Measurements from ENCODE around the gene MICAL3.

The MICAL3 gene

DNA sequence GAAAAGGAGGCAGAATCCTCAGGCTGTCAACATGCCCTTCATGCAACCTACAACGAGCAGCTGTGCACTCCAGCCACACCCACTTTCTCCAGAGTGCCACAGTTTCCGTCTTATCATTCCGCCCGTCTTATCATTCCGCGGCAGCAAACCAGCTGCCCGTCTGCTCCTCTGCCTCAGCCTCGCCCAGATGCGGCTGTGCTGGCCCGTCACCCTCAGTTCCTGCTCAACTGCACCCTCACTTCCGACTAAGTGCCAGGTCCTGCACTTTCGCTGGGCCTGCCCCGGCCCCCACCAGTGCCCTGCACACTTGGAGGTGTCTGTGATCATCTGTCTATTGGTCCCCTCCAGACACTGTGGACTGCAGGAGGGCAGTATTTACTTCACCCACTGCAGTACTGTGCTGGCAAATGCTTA, 43.7 kb downstream of the MICAL3 start:
- peak; percentile 91 for DNase-seq
- in situ Hi-C loops (cut with MboI; ENCODE audit: low pct_unique_long_range_greater_than_20kb, low sequenced_read_pairs), result no loop called here

DNA sequence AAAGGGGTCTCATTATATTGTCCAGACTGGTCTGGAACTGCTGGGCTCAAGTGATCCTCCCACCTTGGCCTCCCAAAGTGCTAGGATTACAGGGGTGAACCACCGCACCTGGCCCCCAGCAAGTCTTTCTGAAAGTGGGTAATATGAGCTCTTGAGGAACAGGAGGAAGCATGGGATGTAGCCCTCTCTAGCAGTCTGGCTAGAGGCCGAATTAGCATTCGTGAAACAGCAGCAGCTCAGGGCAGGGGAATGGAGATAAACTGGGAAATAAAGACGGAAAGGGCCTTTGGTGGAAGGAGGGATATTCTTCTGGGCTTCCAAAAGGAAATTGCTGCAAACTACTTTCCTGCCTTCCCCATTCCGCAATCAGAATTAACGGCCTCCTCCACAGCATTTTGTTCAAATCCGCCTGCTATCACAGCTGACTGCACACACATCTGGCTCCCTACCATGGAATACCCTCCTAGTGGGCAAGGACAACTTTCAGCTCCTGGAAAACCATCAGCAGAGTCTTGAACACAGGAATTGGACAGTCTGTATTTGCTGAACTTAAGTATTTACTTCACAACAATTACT, 44.3 kb downstream of the MICAL3 start:
- no peak for DNase-seq
- in situ Hi-C loops (cut with MboI; ENCODE audit: low pct_unique_long_range_greater_than_20kb, low sequenced_read_pairs), result no loop called here

DNA sequence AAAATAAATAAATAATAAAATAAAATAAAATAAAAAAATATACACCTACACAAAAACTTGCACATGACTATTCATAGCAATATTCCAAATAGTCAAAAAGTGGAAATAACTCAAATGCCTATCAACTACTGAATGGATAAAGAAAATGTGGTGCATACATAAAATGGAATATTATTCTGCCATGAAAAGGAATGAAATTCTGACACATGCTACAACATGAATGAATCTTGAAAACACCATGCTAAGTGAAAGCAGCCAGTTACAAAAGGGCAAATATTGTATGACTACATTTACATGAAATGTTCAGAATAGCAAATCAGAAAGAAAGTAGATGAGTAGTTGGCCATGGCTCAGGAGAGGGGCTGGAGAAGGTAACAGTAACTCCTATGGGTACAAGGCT, 46.3 kb downstream of the MICAL3 start:
- no peak for DNase-seq
- in situ Hi-C loops (cut with MboI; ENCODE audit: low pct_unique_long_range_greater_than_20kb, low sequenced_read_pairs), result no loop called here

DNA sequence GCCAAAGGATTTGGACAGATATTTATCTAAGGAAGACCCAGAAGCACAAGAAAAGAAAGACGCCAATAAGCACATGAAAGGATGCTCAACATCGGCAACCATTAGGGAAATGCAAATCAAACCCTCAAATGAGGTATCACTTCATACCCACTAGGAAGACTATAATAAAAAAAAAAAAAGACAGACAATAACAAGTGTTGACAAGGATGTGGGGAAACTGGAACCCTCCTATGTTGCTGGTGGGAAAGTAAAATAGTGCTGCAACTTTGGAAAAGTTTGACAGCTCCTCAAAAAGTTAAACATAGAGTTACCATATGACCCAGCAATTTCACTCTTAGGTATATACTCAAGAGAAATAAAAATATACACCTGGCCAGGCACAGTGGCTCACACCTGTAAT, 47.0 kb downstream of the MICAL3 start:
- in situ Hi-C loops (cut with MboI; ENCODE audit: low pct_unique_long_range_greater_than_20kb, low sequenced_read_pairs), result no loop called here
- no peak for DNase-seq

DNA sequence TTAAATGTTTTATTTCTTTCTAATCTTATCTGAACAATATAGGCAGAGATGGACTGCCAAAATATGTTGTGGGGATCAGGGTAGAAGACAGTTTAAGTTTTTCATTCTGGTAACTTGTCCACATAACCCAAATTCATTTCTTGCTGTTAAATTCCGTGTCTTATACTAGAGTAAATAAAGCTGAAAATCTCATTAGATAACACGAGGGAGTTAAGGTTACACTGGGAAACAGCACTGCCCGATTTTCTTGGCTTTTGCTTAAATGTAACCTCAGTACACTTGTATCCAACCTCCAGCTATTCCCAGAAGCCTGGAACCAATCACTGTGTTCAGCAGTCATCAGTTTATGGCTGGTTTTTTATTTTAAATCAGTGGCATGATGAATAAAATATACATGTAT, 48.2 kb downstream of the MICAL3 start:
- in situ Hi-C loops (cut with MboI; ENCODE audit: low pct_unique_long_range_greater_than_20kb, low sequenced_read_pairs), result no loop called here

DNA sequence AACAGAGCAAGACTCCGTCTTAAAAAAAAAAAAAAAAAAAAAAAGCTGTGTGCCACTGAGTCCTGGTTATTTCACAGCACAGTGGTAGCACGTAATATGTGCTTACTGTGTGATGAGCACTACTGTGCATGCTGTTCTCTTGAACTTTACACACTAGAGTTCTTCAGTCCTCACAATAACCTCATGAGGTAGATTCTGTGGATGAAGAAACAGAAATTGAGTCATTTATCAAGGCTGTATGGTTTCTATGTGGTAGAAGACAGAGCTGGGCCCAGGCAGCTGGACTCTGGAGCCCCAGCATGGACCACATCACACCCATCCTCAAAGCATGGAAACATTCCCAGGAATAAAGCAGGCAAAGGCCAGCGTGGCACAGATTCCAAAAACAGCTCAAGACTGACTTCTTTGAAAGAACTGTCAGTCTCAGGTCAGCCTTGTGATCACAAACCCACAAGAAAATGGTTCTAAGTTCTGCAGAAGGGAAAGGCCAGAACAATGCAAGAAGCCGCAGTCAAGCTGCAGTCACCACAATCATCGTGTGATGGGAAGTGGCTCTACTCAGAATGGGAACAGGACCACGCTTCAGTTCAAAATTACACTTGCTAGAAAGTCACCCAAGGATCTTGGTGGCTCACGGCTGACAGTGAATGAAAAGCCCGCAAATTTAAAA, 49.5 kb downstream of the MICAL3 start:
- no peak for DNase-seq
- in situ Hi-C loops (cut with MboI; ENCODE audit: low pct_unique_long_range_greater_than_20kb, low sequenced_read_pairs), result no loop called here

More for the DNA sequence above, 48.2 kb downstream of the MICAL3 start:
- no peak for DNase-seq

DNA sequence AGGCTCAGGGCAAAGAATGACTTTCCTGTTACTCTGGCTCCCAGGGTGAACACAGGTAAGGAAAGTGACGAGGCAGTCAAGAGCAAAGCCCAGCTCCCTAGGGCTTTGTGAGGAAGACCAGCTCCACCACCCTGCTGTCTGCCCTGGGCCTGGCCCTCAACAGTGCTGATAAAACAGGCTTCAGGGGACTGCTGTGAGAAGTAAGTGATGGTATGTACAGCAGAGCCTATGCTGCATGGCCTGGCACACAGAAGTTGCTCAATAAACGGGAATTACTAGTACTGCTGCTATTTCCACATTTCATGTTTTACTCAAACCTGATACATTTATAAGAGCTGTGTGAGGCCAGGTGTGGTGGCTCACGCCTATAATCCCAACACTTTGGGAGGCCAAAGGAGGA, 50.3 kb downstream of the MICAL3 start:
- in situ Hi-C loops (cut with MboI; ENCODE audit: low pct_unique_long_range_greater_than_20kb, low sequenced_read_pairs), result no loop called here
- DNase-seq, result no peak

DNA sequence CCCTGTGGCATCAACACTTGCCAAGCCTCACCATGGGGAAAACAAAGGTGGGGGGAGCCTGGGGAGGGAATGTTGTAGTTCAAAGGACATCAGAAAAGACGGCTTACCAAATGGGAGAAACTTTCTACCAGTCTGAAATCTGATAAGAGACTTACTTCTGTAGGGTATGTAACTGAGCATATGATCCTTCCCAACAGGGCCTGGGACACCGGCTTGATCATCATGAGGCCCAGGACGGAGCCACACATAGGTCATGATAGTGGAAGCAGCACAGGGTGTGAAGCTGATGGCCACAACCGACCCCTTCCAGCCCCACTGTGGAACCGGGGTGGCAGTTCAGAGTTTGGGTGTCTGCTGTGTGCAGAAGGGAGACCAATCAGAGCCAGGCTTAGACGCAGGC, 51.1 kb downstream of the MICAL3 start:
- in situ Hi-C loops (cut with MboI; ENCODE audit: low pct_unique_long_range_greater_than_20kb, low sequenced_read_pairs), result no loop called here
- no peak for DNase-seq

DNA sequence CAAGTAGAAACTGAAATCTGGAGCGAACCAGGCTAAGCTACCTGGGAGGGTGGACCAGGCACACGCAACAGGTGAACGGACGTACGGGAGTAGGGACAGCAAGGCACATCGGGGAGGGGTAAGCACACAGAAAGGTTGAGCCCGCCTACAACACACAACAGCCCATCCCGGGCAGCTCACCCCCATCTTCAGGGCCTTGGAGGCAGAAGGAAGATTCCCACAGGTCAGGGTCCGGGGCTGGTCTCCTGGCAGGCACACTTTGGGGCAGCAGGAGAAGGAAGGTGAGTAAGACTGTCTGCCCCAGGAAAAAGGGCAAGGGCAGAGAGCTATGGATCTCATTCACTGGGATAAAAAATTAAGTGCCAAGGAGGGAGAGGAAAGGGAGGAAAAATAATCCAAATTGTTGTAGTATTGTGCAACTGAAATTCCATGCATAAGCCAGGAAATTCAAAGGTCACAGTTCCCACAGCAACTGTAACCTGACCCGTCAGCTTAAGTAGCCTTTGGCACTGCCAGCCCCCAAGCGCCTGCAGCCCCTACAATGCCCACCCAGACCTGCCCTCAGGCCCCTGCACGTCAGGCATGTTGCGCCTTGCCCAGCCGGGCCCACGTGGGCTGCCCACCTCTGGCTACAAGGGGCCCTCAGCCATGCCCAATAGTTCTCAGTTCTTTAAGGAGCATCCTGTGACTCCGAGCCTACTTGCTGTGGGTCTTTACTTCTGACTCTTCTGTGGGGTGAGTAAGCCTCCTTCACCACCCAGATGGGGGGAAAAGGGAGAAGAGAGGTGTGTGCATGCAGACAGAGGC, 51.8 kb downstream of the MICAL3 start:
- DNase-seq, result no peak
- in situ Hi-C loops (cut with MboI; ENCODE audit: low pct_unique_long_range_greater_than_20kb, low sequenced_read_pairs), result no loop called here

DNA sequence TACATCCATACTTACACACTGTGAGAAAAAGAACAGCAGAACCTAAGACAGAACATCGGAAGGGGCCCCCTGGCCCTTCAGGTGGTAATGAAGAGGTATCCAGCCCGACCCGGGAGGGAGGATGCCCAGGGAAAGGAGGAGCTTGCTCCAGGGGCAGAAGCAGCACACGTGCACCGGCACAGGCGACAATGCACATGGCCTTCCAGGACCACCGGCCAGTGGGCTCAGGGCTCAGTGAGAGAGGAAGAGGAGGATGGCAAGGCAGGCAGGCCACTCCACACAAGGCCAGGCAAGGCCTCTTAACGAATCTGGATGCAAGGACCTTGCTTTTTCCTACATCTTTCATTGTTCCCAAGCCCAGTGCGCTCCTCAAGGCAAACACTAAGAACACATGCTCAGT, 52.6 kb downstream of the MICAL3 start:
- in situ Hi-C loops (cut with MboI; ENCODE audit: low pct_unique_long_range_greater_than_20kb, low sequenced_read_pairs), result no loop called here
- no peak for DNase-seq

DNA sequence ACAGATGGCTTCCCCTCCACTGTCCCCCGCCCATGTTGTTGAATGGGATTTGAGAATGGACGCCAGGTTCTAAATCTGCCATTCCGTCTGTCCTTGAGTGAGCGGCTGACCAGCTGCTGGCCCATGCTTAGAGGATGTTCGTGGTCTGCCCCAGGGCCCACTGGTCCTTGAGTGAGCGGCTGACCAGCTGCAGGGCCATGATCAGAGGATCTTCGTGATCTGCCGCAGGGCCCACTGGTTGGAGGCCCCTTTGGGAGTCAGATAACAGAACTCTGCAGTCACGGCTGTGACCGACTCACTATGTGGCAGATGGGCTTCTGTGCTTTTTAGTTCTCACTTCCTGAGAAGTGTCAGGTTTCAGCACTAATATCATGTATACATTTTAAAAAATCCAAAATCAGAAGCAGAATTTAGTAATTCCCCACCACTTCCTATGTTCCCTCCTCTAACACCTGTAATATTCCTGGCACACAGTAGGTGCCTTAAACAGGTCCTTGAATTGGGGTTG, 54.1 kb downstream of the MICAL3 start:
- no peak for DNase-seq
- in situ Hi-C loops (cut with MboI; ENCODE audit: low pct_unique_long_range_greater_than_20kb, low sequenced_read_pairs), result no loop called here

DNA sequence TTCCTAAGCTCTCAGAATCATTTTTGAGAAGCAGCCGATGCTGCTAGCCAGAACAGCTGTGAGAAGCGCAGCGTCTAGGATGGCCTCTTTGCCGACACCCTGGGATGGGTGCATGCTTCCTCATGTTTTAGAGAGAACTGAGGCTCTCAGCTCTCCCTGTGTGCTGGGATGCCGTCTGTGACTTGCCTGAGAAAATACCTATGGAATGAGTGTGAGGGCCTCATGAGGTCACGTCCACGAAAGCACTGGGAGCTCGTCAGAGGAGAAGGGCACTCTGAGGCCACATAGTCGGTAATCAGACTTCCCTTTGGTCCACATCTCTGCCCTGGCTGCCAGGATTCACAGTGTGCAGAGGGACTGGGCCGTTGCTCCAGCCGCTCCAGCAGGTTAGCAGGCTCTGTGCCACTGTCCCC, 54.7 kb downstream of the MICAL3 start:
- no peak for DNase-seq
- in situ Hi-C loops (cut with MboI; ENCODE audit: low pct_unique_long_range_greater_than_20kb, low sequenced_read_pairs), result no loop called here

DNA sequence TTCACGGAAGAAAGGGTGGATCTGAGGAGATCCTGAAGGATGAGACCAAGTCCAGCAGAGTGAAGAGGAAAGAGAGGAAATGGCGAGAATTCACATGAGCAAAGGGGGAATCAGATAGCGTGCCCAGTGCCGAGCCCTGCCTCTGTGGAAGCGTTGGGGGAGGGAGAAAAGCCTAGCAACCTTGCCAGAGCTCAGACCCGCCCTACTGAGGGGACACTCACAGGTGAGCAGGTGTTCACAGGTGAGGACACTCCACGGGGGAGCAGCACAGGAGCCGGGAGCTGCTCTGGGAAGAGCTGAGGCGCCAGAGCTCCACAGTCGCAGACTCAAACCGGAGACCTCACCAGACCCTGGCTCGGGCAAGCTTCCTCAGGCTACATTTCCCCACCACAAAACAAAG, 56.2 kb downstream of the MICAL3 start:
- in situ Hi-C loops (cut with MboI; ENCODE audit: low pct_unique_long_range_greater_than_20kb, low sequenced_read_pairs), result no loop called here

DNA sequence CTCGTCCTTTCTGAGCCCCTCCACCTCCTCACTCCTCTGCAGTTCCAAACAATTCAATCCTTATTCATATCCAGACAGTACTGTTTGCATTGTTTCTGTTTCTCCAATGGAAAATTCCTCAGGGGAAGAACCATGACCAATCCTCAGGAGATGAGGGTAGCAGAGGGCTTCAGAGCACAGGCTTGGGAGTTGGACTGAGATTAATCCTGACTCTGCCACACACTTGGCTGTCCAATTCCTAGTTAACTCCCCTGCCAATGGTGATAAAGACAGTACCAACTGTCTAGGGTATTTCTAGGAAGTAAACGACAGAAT, 58.0 kb downstream of the MICAL3 start:
- no peak for DNase-seq
- in situ Hi-C loops (cut with MboI; ENCODE audit: low pct_unique_long_range_greater_than_20kb, low sequenced_read_pairs), result no loop called here

More for the DNA sequence above, 56.2 kb downstream of the MICAL3 start:
- DNase-seq, result no peak

DNA sequence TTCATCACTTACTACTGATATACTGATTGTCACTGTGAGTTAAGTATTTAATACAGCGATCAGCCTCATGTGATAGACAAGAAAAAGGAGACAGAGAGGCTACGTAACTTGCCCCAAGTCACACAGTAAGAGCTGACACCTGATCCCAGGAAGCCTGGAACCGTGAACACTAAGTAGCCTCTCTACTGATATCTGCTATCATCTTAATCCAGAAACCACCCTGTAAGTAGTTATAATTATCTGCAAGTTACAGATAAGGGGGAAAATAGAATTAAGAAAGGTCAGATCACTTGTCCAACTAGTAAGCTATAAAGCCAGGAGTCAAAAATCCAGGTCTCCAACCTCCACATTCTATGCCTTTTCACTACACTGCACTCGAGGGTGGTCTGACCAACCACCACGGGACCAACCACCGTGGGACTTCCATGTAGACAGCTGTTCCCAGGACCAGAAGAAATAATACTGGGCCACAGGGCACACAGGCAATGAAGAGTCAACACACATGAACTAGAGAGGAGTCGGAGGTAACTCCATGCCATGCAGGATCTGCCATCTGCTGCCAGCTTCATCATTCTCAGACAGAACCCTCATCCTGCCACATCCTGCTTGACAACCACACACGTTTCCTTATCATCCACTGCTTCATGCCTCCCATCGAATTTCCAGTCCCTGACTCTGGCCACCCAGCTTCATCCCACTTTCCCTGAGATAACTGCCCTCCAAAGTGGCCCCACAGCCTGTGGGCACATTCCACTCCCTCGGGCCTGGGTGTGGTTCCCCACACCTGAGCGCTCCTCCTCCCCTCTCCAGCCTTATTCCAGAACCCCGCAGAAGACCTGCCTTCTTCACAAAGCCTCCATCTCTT, 58.6 kb downstream of the MICAL3 start:
- no peak for DNase-seq
- in situ Hi-C loops (cut with MboI; ENCODE audit: low pct_unique_long_range_greater_than_20kb, low sequenced_read_pairs), result no loop called here

DNA sequence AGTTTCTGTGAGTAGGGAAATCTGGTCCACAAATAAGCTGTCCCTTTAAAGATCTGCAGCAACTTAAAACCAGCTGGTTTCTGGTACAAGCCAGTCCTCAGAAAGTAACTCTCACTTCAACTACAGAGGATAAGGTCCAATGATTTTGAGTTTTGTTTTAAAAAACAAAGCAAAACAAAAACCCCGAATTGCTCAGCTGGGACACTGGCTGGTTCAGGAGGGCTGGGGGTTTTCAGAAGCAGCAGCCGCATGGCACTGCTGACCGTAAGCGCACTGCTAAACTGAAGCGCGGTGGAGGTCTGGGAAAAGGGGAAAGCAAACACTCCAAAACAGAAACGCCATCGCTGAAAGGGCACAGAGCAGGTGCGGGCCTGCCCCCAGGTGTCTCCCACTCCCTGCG, 59.7 kb downstream of the MICAL3 start:
- DNase-seq, result no peak
- in situ Hi-C loops (cut with MboI; ENCODE audit: low pct_unique_long_range_greater_than_20kb, low sequenced_read_pairs), result no loop called here

DNA sequence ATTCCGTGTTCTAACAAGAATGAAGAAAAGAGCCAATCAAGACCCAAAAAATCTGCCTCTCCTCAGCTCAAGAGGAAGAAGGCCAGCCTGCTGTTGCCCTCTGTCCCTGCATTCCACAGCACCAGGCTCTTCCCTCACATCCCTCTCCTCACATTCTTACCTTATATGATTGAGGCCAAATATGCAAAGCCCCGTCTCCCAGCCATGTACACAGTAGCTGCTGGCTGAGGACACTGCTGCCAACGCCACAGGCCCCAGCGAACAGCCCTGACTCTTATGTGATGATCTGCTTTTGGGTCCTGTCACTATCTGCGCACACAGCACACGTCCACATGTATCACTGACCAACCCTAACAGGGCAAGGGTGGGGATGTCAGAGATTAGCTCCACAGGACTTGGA, 60.2 kb downstream of the MICAL3 start:
- no peak for DNase-seq
- in situ Hi-C loops (cut with MboI; ENCODE audit: low pct_unique_long_range_greater_than_20kb, low sequenced_read_pairs), result no loop called here

DNA sequence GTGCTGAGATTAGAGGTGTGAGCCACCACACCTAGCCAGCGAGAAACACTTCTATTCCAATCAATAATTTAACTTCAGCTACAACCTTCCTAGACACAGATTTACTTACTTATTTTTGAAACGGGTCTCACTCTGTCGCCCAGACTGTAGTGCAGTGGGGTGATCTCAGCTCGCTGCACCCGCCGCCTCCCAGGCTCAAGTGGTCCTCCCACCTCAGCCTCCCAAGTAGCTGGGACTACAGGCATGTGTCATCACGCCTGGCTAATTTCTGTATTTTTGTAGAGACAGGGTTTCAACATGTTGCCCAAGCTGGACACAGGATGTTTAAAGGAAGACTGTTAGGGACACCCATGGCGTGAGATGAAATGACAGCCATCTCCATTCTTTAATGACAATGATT, 61.3 kb downstream of the MICAL3 start:
- no peak for DNase-seq
- in situ Hi-C loops (cut with MboI; ENCODE audit: low pct_unique_long_range_greater_than_20kb, low sequenced_read_pairs), result no loop called here

DNA sequence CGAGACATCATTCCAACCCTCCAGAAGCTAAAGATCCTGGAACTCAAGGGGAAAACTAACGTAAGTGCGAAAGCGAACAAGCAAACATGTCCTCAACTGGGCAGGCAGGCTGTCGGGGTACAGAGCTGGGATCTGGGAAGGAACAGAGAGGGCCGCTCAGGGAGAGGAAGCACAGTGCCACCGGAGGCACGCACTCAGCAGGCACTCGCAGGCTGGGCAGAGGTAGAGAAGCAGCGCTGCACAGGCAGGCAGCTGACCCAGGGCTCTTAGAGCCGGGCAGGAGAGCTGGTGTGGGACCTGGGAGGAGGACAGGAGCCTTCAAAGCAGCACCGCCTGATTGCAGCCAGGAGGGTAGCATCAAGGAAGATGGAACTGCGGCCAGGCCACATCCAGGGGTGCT, 62.2 kb downstream of the MICAL3 start:
- DNase-seq, result no peak
- in situ Hi-C loops (cut with MboI; ENCODE audit: low pct_unique_long_range_greater_than_20kb, low sequenced_read_pairs), result no loop called here

DNA sequence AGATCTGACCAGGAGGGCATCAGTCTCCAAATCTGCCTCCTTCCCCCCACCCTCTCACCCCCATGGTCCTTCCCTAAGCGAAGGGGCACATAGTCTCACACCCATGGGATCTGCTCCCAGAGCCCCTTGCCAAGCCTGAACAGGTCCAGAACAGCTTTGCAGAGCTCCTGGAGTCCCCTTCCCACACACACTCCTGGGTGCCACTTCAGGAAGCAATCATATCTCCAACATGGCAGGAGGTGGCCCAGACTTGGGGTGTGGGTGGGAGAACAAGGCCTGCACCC, 63.0 kb downstream of the MICAL3 start:
- in situ Hi-C loops (cut with MboI; ENCODE audit: low pct_unique_long_range_greater_than_20kb, low sequenced_read_pairs), result no loop called here
- DNase-seq, result no peak
